ENCODE measurements around the gene DYNLRB1.

DYNLRB1 gene

DNA sequence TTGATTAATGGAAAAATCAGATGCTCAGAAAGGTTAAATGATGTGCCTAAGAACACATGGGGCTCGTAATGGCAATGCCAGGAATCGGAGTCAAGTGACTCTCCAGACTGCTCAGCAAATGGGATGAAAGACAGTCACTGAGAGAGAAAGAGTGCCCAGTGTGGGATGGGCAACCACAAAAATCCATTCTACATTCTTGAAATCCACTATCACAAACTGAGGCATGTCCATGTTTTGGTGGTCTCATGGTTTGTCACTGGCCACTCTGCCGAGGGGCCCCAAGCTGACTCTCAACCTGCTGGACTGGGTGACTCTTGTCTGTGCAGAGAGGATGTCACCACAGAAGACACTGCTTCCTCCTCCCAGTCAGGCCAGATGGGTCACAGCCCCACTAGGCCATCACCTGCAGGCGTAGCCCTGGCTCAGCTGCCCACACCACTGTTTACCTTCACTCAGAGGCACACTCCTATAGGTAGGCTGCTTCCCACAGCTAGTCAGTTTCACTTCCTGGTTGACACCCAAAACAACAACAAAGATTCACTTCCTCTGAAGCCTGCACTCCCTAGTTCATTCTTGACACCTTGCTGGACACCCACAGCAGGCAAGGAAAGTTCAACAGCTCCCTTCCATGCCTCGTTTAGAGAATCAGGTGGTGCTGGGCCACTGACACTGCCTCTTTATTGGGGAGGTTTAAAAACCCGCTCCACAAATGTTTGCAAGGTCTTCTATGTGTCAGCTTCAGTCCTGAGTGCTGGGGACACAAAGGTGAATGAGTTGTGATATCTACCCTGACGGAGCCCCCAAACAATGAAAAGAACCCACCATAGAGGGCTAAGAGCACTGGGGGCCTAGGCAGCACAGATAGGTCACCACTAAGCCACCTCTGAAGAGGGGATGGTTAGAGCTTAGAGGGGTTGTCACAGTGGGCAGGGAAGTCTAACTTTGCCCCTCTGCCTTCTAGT, 64.0 kb downstream of the DYNLRB1 start:
- no peak for DNase-seq

DNA sequence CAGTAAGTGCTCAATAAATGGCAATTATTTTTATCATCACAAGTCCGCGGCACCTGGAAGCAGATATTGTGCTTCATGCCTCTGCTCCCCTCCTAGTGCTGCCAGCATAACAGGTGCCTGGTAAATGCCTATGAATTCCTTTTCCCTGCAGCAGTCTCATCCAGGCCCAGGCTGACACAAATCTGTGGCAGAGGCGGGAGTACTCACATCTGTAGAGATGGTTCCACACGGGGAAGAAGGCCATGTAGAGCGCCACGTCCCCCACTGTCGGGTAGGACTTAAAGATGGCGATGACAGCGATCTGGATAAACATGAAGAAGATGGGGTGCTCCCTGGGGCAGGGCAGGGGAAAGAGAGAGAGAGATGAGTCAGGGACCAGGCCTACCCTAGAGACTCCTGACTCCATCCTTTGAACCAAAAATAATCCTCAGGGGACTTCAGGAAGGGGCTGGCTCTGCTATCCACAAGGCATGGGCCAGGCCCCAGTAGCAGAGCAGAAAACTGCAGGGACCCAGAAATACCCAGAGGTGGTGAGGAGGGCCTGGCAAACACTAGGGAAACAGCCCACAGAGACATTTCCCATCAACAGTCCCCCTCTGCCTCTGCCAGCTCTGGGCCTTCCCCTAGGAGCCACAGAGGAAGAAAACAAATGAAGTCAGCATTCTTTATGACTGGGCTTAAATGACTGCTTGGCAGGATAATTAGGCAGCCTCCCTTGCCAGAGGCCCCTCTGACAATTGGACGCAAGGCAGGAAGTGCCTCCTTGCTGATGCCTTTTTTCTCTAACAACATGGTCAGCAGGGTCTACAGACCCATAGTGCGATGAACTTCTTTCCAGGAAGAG, 65.3 kb downstream of the DYNLRB1 start:
- no peak for DNase-seq

DNA sequence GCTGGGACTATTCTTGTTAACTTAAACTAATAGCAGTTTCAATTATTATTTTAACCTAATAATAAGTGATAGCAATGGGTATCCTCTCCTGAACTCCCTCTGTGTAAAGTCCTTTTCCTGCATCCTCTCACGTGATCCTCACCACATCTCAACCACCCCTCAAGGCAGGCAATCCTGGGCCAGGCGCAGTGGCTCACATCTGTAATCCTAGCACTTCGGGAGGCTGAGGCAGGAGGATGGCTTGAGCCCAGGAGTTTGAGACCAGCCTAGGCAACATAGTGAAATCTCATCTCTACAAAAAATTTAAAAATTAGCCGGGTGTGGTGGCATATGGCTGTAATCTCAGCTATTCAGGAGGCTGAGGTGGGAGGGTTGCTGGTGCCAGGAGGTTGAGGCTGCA, 66.0 kb downstream of the DYNLRB1 start:
- DNase-seq, result no peak

DNA sequence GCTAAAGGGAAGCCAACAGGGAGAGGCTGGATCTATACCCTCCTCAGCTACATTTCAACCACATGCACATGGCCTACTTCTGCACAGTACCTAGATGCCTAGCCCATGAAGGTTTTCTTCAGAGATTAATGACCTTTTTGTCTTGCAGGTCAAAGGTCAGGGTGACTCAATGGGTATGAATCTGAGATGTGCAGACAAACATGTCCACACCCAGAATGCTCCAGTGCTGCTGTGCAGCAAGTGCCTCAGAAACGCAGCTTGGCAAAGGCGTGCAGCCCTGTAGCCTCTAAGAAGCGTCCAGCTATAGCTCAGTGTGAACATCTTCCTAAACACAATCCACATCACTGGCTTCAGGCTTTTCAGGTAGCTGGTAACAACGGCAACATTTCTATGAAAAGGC, 66.7 kb downstream of the DYNLRB1 start:
- no peak for DNase-seq

DNA sequence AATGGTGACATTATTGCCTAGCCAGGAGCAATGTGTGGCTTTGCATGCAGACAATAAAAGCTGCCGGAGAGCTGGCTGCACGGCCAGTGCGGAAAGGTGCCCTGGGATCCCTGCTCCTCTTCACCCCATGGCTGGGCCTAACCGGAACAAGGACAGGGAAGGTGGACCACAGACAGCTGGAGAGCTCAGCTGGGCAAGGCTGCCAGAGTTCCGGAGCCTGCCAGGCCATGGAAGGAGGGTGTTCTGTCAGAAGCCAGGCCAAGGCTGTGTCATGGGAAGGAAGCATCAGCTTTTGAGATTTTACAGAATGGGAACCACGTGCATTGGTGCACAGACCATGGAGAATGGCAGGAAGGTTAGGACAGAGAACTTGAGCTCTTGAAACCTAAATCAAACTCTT, 67.3 kb downstream of the DYNLRB1 start:
- DNase-seq, result no peak

DNA sequence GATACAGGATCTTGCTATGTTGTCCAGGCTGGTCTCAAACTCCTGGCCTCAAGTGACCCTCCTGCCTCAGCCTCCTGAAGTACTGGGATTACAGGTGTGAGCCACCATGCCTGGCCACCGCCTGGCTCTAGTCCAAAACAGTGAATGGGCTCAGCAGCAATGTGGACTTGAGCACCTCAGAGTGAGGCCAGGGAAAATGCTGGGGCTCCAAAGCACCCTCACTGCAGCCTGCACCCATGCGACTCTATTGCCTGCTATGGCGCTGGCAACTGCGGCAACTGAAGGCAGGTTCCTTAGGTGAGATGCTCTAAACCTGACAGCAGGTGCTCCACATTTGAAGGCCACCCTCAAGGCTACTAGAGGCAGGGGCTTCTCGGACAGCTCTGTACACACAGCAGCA, 68.8 kb downstream of the DYNLRB1 start:
- no peak for DNase-seq

DNA sequence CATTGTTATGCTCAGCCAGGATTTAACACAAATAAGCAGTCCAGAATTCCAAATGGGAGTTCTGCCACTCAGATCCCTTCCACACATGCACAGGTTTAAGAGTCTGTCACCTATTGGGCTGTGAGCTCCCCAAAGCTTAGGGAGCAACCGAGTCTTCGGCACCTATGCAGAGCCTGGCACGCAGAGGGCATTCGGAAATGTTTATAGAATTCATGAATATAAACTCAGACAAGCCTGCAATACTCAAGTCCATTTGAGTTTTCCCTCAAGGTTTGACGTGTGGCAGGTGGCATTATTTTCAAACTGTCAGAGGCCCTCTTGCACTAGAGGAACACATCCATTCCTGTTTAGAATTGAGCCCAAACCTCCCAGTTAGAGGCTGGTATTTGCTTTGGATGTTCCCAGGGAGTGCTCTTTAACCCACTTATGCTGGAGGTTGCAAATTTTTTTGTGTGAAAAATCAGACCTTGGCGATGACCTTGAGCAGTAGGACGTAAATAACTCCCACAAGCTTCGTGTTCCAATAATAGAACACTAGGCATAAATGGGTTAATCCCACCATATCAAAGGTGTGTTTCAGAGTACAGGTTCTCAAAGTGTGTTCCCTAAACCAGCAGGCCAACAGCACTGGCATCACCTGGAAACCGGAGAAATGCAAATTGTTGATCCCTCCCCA, 70.4 kb downstream of the DYNLRB1 start:
- DNase-seq, result no peak

Data from central memory CD4-positive, alpha-beta T cell (primary cell).